Measurements from ENCODE around the gene TCTN1.

DNA sequence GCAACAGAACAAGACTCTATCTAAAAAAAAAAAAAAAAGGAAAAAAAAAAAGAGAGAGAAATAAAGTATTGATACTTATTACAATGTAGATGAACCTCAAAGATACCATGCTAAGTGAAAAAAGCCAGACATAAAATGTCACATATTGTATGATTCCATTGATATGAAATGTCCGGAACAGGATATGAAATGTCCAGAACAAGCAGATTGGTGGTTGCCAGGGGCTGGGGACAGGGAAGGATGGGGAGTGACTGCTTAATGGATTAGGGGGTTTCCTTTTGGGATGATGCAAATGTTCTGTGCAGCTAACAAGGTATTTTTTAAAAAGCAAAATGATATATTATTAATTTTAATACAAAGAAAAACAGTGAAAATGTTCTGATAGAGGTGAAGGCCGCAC, 70.0 kb downstream of the TCTN1 start:
- TF ChIP-seq POLR2A (IDR thresholded peaks at IDR 0.05; ENCODE audit: low read depth, low read length) (no peak), POLR2AphosphoS5 (IDR thresholded peaks at IDR 0.05; ENCODE audit: low read depth, low read length) (no peak)
